CD4-positive, alpha-beta memory T cell (primary cell): Measurements from ENCODE around the gene FHOD3. TPM values are rescaled to one million over a fixed set of nuclear protein-coding genes. Genes with fewer than 3 reads are reported as not detected.
A peak's percentile ranks its signal among the peaks of the same experiment; 100 is the strongest.

Source experiments
- CTCF ChIA-PET: fragments of 350-600 bp; sonication (Branson Sonifier 250); formaldehyde crosslinking; loops from one replicate; lab custom pipeline; 2021; ENCODE audit warnings: inconsistent platforms; ENCODE audit not compliant: partially characterized antibody; lab: Charles Lee
- POLR2A ChIA-PET: fragments of 350-600 bp; sonication (Branson Sonifier 250); formaldehyde crosslinking; loops from one replicate; lab custom pipeline; 2021; ENCODE audit not compliant: partially characterized antibody; lab: Charles Lee
- DNase-seq, 5 donors: peaks; one replicate each; pipeline versions ENCODE4 v3.0.0 to v3.0.0-alpha.2; 2020 to 2022; ENCODE audit warnings: mixed read lengths in 1 of 5
- H3K27ac ChIP-seq: one replicate; pipeline ENCODE4 v1.7.0; 2013; ENCODE audit warnings: low read depth, low read length
- H3K27me3 ChIP-seq: 2 replicates; pipeline ENCODE4 v1.7.0; 2013; ENCODE audit warnings: mild to moderate bottlenecking, low read length, moderate library complexity; ENCODE audit not compliant: insufficient read depth
- H3K36me3 ChIP-seq: 2 replicates; pipeline ENCODE4 v1.7.0; 2013; ENCODE audit warnings: mild to moderate bottlenecking, low read length, moderate library complexity; ENCODE audit not compliant: insufficient read depth
- H3K4me1 ChIP-seq: 2 replicates; pipeline ENCODE4 v1.7.0; 2013; ENCODE audit warnings: mild to moderate bottlenecking, low read length, moderate library complexity; ENCODE audit not compliant: insufficient read depth
- H3K4me3 ChIP-seq, 2 donors: one replicate each; pipeline ENCODE4 v1.7.0; 2013; ENCODE audit warnings: low read length in 2 of 2, mild to moderate bottlenecking in 1 of 2
- H3K9me3 ChIP-seq, 2 donors: one replicate each; pipeline ENCODE4 v1.7.0; 2013; ENCODE audit warnings: low read length in 2 of 2, control low read depth in 1 of 2; ENCODE audit not compliant: control insufficient read depth in 1 of 2
- H3K27ac Mint-ChIP-seq, 7 donors: one replicate each; pipeline ENCODE4 v1.8.0; 2020 to 2021; ENCODE audit warnings: mixed read lengths in 7 of 7, mild to moderate bottlenecking in 6 of 7, inconsistent platforms in 3 of 7, moderate library complexity in 3 of 7
- H3K27me3 Mint-ChIP-seq, 2 donors: one replicate each; pipeline ENCODE4 v1.8.0; 2020 to 2021; ENCODE audit warnings: mixed read lengths in 2 of 2
- H3K36me3 Mint-ChIP-seq, 2 donors: one replicate each; pipeline ENCODE4 v1.8.0; 2020 to 2021; ENCODE audit warnings: mixed read lengths in 2 of 2, inconsistent platforms in 1 of 2, mild to moderate bottlenecking in 1 of 2
- H3K4me1 Mint-ChIP-seq, 4 donors: one replicate each; pipeline ENCODE4 v1.8.0; 2020 to 2021; ENCODE audit warnings: mixed read lengths in 4 of 4, mild to moderate bottlenecking in 1 of 4
- H3K4me3 Mint-ChIP-seq, 8 donors: one replicate each; pipeline ENCODE4 v1.8.0; 2020 to 2021; ENCODE audit warnings: mixed read lengths in 8 of 8, mild to moderate bottlenecking in 7 of 8, moderate library complexity in 6 of 8, inconsistent platforms in 3 of 8
- H3K9me3 Mint-ChIP-seq, 8 donors: one replicate each; pipeline ENCODE4 v1.8.0; 2020 to 2021; ENCODE audit warnings: mixed read lengths in 8 of 8, mild to moderate bottlenecking in 5 of 8, inconsistent platforms in 3 of 8, moderate library complexity in 1 of 8
- intact Hi-C: fragments of 100-400 bp; cut with micrococcal nuclease; formaldehyde crosslinking; loops from one replicate; pipeline ENCODE4 v1.15.1; 2023
- polyA plus RNA-seq, 2 donors: library from polyadenylated mRNA; unstranded; fragments of 300-500 nt; fragmentation: Illumina TruSeq; gene quantifications; one replicate each; pipeline ENCODE4 v1.2.3, GENCODE V29; 2021
- total RNA-seq, 2 experiments: library from RNA; stranded (reverse); gene quantifications; one replicate each; pipeline ENCODE4 v1.2.3, GENCODE V29; 2021

The FHOD3 gene
- total and polyA plus RNA-seq, 4 experiments from 2014 or later: not detected

- no peaks in the 10 kb centered on the region for H3K9me3 ChIP-seq
- Mint-ChIP-seq H3K36me3 (no peaks in the 10 kb centered on the region), H3K4me3 (no peak overlapping the region), H3K4me1 (no peaks in the 10 kb centered on the region), H3K27ac (no peak overlapping the region), H3K27me3 (peaks cover 11 to 13% of the 10 kb centered on the region in 2 donors), H3K9me3 (no peaks in the 10 kb centered on the region)
- no peaks in the 10 kb centered on the region for H3K27me3 ChIP-seq
- H3K27ac ChIP-seq: no peak overlapping the region
- intact Hi-C loops: no loop called here
- H3K36me3 ChIP-seq: no peaks in the 10 kb centered on the region
- no peak overlapping the region for H3K4me3 ChIP-seq
- no peak for DNase-seq
- no peaks in the 10 kb centered on the region for H3K4me1 ChIP-seq
- CTCF ChIA-PET: no interaction called here
- POLR2A ChIA-PET: no interaction called here
Measured at GRCh38 chr18:36633961-36634412, 336.5 kb downstream of the FHOD3 start.

- H3K36me3 ChIP-seq: no peaks in the 10 kb centered on the region
- intact Hi-C loops: no loop called here
- Mint-ChIP-seq H3K9me3 (no peaks in the 10 kb centered on the region), H3K36me3 (no peaks in the 10 kb centered on the region), H3K27me3 (peaks cover 8 to 11% of the 10 kb centered on the region in 2 donors), H3K27ac (peak overlapping the region in 1 of 7 donors; percentile 38), H3K4me3 (no peak overlapping the region), H3K4me1 (no peaks in the 10 kb centered on the region)
- no peaks in the 10 kb centered on the region for H3K27me3 ChIP-seq
- ChIA-PET CTCF (no interaction called here), POLR2A (no interaction called here)
- DNase-seq: no peak
- H3K4me3 ChIP-seq: no peak overlapping the region
- no peaks in the 10 kb centered on the region for H3K9me3 ChIP-seq
- no peaks in the 10 kb centered on the region for H3K4me1 ChIP-seq
- no peak overlapping the region for H3K27ac ChIP-seq
Measured at GRCh38 chr18:36634573-36635216, 337.2 kb downstream of the FHOD3 start.

GRCh38 chr18:36635414-36636096, 338.0 kb downstream of the FHOD3 start:
- CTCF ChIA-PET: no interaction called here
- H3K4me3 ChIP-seq: no peak overlapping the region
- no peaks in the 10 kb centered on the region for H3K27me3 ChIP-seq
- intact Hi-C loops: no loop called here
- Mint-ChIP-seq H3K27me3 (peaks cover 8 to 11% of the 10 kb centered on the region in 2 donors), H3K36me3 (no peaks in the 10 kb centered on the region), H3K4me1 (no peaks in the 10 kb centered on the region), H3K9me3 (no peaks in the 10 kb centered on the region), H3K4me3 (no peak overlapping the region), H3K27ac (no peak overlapping the region)
- POLR2A ChIA-PET: no interaction called here
- H3K4me1 ChIP-seq: no peaks in the 10 kb centered on the region
- DNase-seq: no peak
- H3K36me3 ChIP-seq: no peaks in the 10 kb centered on the region
- no peaks in the 10 kb centered on the region for H3K9me3 ChIP-seq
- no peak overlapping the region for H3K27ac ChIP-seq

- ChIA-PET CTCF (no interaction called here), POLR2A (no interaction called here)
- Histone ChIP-seq H3K4me1 (no peaks in the 10 kb centered on the region), H3K27ac (no peak overlapping the region), H3K9me3 (no peaks in the 10 kb centered on the region), H3K4me3 (no peak overlapping the region), H3K36me3 (no peaks in the 10 kb centered on the region), H3K27me3 (no peaks in the 10 kb centered on the region)
- no peaks in the 10 kb centered on the region for H3K36me3 Mint-ChIP-seq
- H3K27me3 Mint-ChIP-seq: peaks cover 8 to 13% of the 10 kb centered on the region in 2 donors
- no peak for DNase-seq
- no peak overlapping the region for H3K27ac Mint-ChIP-seq
- intact Hi-C loops: no loop called here
- no peaks in the 10 kb centered on the region for H3K9me3 Mint-ChIP-seq
- H3K4me3 Mint-ChIP-seq: no peak overlapping the region
- no peaks in the 10 kb centered on the region for H3K4me1 Mint-ChIP-seq
Measured at GRCh38 chr18:36636237-36636817, 338.8 kb downstream of the FHOD3 start.

- Histone ChIP-seq H3K27ac (no peak overlapping the region), H3K36me3 (no peaks in the 10 kb centered on the region), H3K4me3 (no peak overlapping the region), H3K27me3 (no peaks in the 10 kb centered on the region), H3K9me3 (no peaks in the 10 kb centered on the region), H3K4me1 (no peaks in the 10 kb centered on the region)
- no peak for DNase-seq
- intact Hi-C loops: no loop called here
- CTCF ChIA-PET: no interaction called here
- H3K4me1 Mint-ChIP-seq: no peaks in the 10 kb centered on the region
- peaks cover 0 to 2% (median 0%) of the 10 kb centered on the region in 8 donors for H3K9me3 Mint-ChIP-seq
- H3K27ac Mint-ChIP-seq: no peak overlapping the region
- no peak overlapping the region for H3K4me3 Mint-ChIP-seq
- H3K27me3 Mint-ChIP-seq: peaks cover 6 to 13% of the 10 kb centered on the region in 2 donors
- POLR2A ChIA-PET: no interaction called here
- no peaks in the 10 kb centered on the region for H3K36me3 Mint-ChIP-seq
Measured at GRCh38 chr18:36638224-36638623, 340.7 kb downstream of the FHOD3 start.

GRCh38 chr18:36640021-36640952, 342.8 kb downstream of the FHOD3 start:
- intact Hi-C loops: no loop called here
- Histone ChIP-seq H3K27me3 (no peaks in the 10 kb centered on the region), H3K9me3 (no peaks in the 10 kb centered on the region), H3K4me3 (no peak overlapping the region), H3K36me3 (no peaks in the 10 kb centered on the region), H3K4me1 (no peaks in the 10 kb centered on the region), H3K27ac (no peak overlapping the region)
- CTCF ChIA-PET: no interaction called here
- H3K4me1 Mint-ChIP-seq: no peaks in the 10 kb centered on the region
- POLR2A ChIA-PET: no interaction called here
- peaks cover 4 to 9% of the 10 kb centered on the region in 2 donors for H3K27me3 Mint-ChIP-seq
- H3K36me3 Mint-ChIP-seq: no peaks in the 10 kb centered on the region
- no peak for DNase-seq
- peaks cover 0 to 2% (median 0%) of the 10 kb centered on the region in 8 donors for H3K9me3 Mint-ChIP-seq
- H3K27ac Mint-ChIP-seq: no peak overlapping the region
- no peak overlapping the region for H3K4me3 Mint-ChIP-seq

GRCh38 chr18:36643061-36643460, 345.5 kb downstream of the FHOD3 start:
- Histone ChIP-seq H3K9me3 (no peaks in the 10 kb centered on the region), H3K27me3 (no peaks in the 10 kb centered on the region), H3K36me3 (no peaks in the 10 kb centered on the region), H3K4me3 (no peak overlapping the region), H3K27ac (no peak overlapping the region), H3K4me1 (no peaks in the 10 kb centered on the region)
- Mint-ChIP-seq H3K9me3 (peaks cover 0 to 3% (median 0%) of the 10 kb centered on the region in 8 donors), H3K27ac (no peak overlapping the region), H3K4me3 (no peak overlapping the region), H3K27me3 (peaks cover 4 to 6% of the 10 kb centered on the region in 2 donors), H3K4me1 (no peaks in the 10 kb centered on the region), H3K36me3 (no peaks in the 10 kb centered on the region)
- POLR2A ChIA-PET: no interaction called here
- CTCF ChIA-PET: no interaction called here
- intact Hi-C loops: no loop called here
- DNase-seq: no peak
